A204.1 (cell line): ENCODE measurements around the gene WDFY4.

ENCODE experiments used
- FAIRE-seq: peaks from 2 replicates; lab custom pipeline; 2012; peaks lifted over from hg19 to GRCh38; lab: Jason Lieb, UNC

Gene WDFY4

GRCh38 chr10:48691812-48692528, 7.3 kb downstream of the WDFY4 start:
- FAIRE-seq, result no peak

- no peak for FAIRE-seq
These were observed 8.1 kb downstream of the WDFY4 start for GRCh38 chr10:48692748-48693147.

- no peak for FAIRE-seq
These were observed 8.5 kb downstream of the WDFY4 start for GRCh38 chr10:48693206-48693605.

- FAIRE-seq, result no peak
These were observed 9.8 kb downstream of the WDFY4 start for GRCh38 chr10:48694371-48695030.

- no peak for FAIRE-seq
These were observed 11.2 kb downstream of the WDFY4 start for GRCh38 chr10:48695636-48696534.

- FAIRE-seq, result no peak
These were observed 11.8 kb downstream of the WDFY4 start for GRCh38 chr10:48696535-48696873.

GRCh38 chr10:48697091-48697490, 12.4 kb downstream of the WDFY4 start:
- no peak for FAIRE-seq

- FAIRE-seq, result no peak
These were observed 13.4 kb downstream of the WDFY4 start for GRCh38 chr10:48697821-48698764.

GRCh38 chr10:48699011-48699627, 14.4 kb downstream of the WDFY4 start:
- FAIRE-seq, result no peak

GRCh38 chr10:48700071-48700470, 15.4 kb downstream of the WDFY4 start:
- FAIRE-seq, result no peak

GRCh38 chr10:48700493-48700892, 15.8 kb downstream of the WDFY4 start:
- no peak for FAIRE-seq

- FAIRE-seq, result no peak
These were observed 16.6 kb downstream of the WDFY4 start for GRCh38 chr10:48701139-48701901.

GRCh38 chr10:48701941-48702340, 17.3 kb downstream of the WDFY4 start:
- no peak for FAIRE-seq

GRCh38 chr10:48703531-48704122, 19.0 kb downstream of the WDFY4 start:
- no peak for FAIRE-seq

- no peak for FAIRE-seq
These were observed 19.5 kb downstream of the WDFY4 start for GRCh38 chr10:48704156-48704555.

GRCh38 chr10:48705401-48705938, 20.8 kb downstream of the WDFY4 start:
- FAIRE-seq, result no peak

GRCh38 chr10:48707472-48707871, 22.8 kb downstream of the WDFY4 start:
- no peak for FAIRE-seq

- FAIRE-seq, result no peak
These were observed 23.5 kb downstream of the WDFY4 start for GRCh38 chr10:48708144-48708543.

GRCh38 chr10:48710647-48711275, 26.1 kb downstream of the WDFY4 start:
- no peak for FAIRE-seq

- no peak for FAIRE-seq
These were observed 27.2 kb downstream of the WDFY4 start for GRCh38 chr10:48711830-48712229.
